WTC11 (cell line): ENCODE data around the gene KBTBD3. TPM values are rescaled to one million over a fixed set of nuclear protein-coding genes. Genes with fewer than 3 reads are reported as not detected.

Source experiments
- ATAC-seq: fragments of 200-7000 bp; cut with Tn5 transposase; 2 replicates; pipeline ENCODE4 v1.10.0; 2021; ENCODE audit warnings: mild to moderate bottlenecking, moderate library complexity
- CTCF ChIA-PET: fragments of 300-600 bp; sonication (Branson Sonifier 250); formaldehyde crosslinking; loops from one replicate; lab custom pipeline; 2021; ENCODE audit warnings: antibody characterized with exemption; lab: Charles Lee
- POLR2A ChIA-PET: fragments of 350-600 bp; sonication (Branson Sonifier 250); formaldehyde crosslinking; loops from one replicate; lab custom pipeline; 2021; ENCODE audit warnings: antibody characterized with exemption; lab: Charles Lee
- DNase-seq: peaks from one replicate; pipeline ENCODE4 v3.0.0; 2021; ENCODE audit warnings: low spot score
- H3K27ac Mint-ChIP-seq: 2 replicates; pipeline ENCODE4 v1.8.0; 2021; ENCODE audit warnings: mixed read lengths
- H3K27me3 Mint-ChIP-seq: 2 replicates; pipeline ENCODE4 v1.8.0; 2021; ENCODE audit warnings: low read depth, mild to moderate bottlenecking, moderate library complexity, mixed read lengths
- H3K36me3 Mint-ChIP-seq: 2 replicates; pipeline ENCODE4 v1.8.0; 2021; ENCODE audit warnings: mixed read lengths
- H3K4me1 Mint-ChIP-seq: 2 replicates; pipeline ENCODE4 v1.8.0; 2022; ENCODE audit warnings: mixed read lengths
- H3K4me3 Mint-ChIP-seq: 2 replicates; pipeline ENCODE4 v1.8.0; 2021; ENCODE audit warnings: mild to moderate bottlenecking, moderate library complexity, mixed read lengths
- H3K9me3 Mint-ChIP-seq: 2 replicates; pipeline ENCODE4 v1.8.0; 2021; ENCODE audit warnings: mixed read lengths
- MXD4 ChIP-seq: fragments of 250-450 bp; sonication (Bioruptor Pico); IDR thresholded peaks from 2 replicates; pipeline ENCODE4 v1.8.0; 2021; ENCODE audit warnings: mild to moderate bottlenecking, moderate library complexity, borderline replicate concordance
- RORB ChIP-seq: fragments of 250-450 bp; sonication (Bioruptor Pico); IDR thresholded peaks from 2 replicates; pipeline ENCODE4 v1.9.0; 2021; ENCODE audit warnings: mild to moderate bottlenecking
- TCF7 ChIP-seq: sonication (generic); formaldehyde crosslinking; IDR thresholded peaks from 2 replicates; pipeline ENCODE4 v1.8.0; 2022; ENCODE audit warnings: mild to moderate bottlenecking, low read depth, missing genetic modification reagents, moderate library complexity
- ZNF219 ChIP-seq: sonication (generic); formaldehyde crosslinking; IDR thresholded peaks from 2 replicates; pipeline ENCODE4 v1.8.0; 2023; ENCODE audit warnings: missing genetic modification reagents, mild to moderate bottlenecking, borderline replicate concordance
- total RNA-seq: library from RNA; stranded (reverse); gene quantifications from 3 replicates; pipeline ENCODE4 v1.2.3, GENCODE V29; 2021
- TF ChIP-seq, protein P1 (sequence below): fragments of 250-450 bp; sonication (Bioruptor Pico); IDR thresholded peaks from 2 replicates; pipeline ENCODE4 v1.9.0; 2021; ENCODE audit warnings: moderate library complexity, mild to moderate bottlenecking, inconsistent platforms, borderline replicate concordance
- TF ChIP-seq, protein P2 (sequence below): sonication (generic); formaldehyde crosslinking; IDR thresholded peaks from 2 replicates; pipeline ENCODE4 v1.8.0; 2023; ENCODE audit warnings: mild to moderate bottlenecking, missing genetic modification reagents
- TF ChIP-seq, protein P3 (sequence below): fragments of 250-450 bp; sonication (Bioruptor Pico); conservative IDR thresholded peaks from 2 replicates; pipeline ENCODE4 v1.9.0; 2021; ENCODE audit warnings: mild to moderate bottlenecking
- TF ChIP-seq, protein P4 (sequence below): sonication (generic); formaldehyde crosslinking; IDR thresholded peaks from 2 replicates; pipeline ENCODE4 v1.8.1; 2022; ENCODE audit warnings: low read depth, mild to moderate bottlenecking, moderate library complexity, missing genetic modification reagents, borderline replicate concordance
- TF ChIP-seq, protein P5 (sequence below): sonication (generic); formaldehyde crosslinking; IDR thresholded peaks from 2 replicates; pipeline ENCODE4 v1.8.1; 2023; ENCODE audit warnings: mild to moderate bottlenecking, missing genetic modification reagents
- TF ChIP-seq, protein P6 (sequence below): sonication (generic); formaldehyde crosslinking; IDR thresholded peaks from 2 replicates; pipeline ENCODE4 v1.8.0; 2022; ENCODE audit warnings: missing genetic modification reagents

KBTBD3 gene
- total RNA-seq, 1 experiment from 2014 or later: 4.1 TPM

DNA sequence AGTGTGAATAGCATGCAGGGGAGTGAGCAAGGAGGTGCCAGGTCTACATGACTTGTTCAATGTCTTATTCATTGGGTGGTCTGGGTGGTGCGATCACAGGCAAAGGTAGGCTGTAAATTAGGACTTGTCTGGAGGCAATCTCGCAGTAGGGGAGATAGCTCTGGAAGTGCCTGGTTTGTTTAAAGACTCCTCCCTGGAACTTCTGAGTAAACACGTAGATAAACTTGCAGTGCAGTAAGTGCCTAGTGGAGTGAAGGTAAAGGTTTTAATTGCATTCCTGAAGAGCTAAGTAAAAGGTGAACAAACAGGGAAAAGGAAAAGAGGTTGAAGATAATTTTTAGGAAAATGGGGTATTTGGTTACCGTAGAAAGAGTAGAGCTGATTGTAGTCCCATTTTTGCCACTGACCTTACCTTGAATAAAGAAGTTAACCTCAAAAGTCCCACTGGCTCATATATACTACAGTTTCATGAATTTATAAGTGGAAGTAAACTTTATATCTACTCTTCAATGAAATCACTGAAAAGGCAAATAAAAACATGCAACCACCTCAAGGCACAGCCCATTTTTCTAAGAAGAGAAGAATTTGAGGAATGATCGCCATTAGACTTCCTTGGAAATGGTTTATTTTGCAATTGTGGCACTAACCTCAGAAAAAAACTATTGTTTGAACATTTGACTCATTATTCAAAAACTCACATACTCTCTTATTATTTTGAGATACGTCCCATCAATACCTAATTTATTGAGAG lies 44.6 kb upstream of the KBTBD3 start (continued):
- TF ChIP-seq, protein P1, sequence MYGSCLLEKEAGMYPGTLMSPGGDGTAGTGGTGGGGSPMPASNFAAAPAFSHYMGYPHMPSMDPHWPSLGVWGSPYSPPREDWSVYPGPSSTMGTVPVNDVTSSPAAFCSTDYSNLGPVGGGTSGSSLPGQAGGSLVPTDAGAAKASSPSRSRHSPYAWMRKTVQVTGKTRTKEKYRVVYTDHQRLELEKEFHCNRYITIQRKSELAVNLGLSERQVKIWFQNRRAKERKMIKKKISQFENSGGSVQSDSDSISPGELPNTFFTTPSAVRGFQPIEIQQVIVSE (CRISPR knock-in tag): no peak
- TF ChIP-seq, protein P2, sequence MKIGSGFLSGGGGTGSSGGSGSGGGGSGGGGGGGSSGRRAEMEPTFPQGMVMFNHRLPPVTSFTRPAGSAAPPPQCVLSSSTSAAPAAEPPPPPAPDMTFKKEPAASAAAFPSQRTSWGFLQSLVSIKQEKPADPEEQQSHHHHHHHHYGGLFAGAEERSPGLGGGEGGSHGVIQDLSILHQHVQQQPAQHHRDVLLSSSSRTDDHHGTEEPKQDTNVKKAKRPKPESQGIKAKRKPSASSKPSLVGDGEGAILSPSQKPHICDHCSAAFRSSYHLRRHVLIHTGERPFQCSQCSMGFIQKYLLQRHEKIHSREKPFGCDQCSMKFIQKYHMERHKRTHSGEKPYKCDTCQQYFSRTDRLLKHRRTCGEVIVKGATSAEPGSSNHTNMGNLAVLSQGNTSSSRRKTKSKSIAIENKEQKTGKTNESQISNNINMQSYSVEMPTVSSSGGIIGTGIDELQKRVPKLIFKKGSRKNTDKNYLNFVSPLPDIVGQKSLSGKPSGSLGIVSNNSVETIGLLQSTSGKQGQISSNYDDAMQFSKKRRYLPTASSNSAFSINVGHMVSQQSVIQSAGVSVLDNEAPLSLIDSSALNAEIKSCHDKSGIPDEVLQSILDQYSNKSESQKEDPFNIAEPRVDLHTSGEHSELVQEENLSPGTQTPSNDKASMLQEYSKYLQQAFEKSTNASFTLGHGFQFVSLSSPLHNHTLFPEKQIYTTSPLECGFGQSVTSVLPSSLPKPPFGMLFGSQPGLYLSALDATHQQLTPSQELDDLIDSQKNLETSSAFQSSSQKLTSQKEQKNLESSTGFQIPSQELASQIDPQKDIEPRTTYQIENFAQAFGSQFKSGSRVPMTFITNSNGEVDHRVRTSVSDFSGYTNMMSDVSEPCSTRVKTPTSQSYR (CRISPR knock-in tag): no peak
- TF ChIP-seq, protein P3, sequence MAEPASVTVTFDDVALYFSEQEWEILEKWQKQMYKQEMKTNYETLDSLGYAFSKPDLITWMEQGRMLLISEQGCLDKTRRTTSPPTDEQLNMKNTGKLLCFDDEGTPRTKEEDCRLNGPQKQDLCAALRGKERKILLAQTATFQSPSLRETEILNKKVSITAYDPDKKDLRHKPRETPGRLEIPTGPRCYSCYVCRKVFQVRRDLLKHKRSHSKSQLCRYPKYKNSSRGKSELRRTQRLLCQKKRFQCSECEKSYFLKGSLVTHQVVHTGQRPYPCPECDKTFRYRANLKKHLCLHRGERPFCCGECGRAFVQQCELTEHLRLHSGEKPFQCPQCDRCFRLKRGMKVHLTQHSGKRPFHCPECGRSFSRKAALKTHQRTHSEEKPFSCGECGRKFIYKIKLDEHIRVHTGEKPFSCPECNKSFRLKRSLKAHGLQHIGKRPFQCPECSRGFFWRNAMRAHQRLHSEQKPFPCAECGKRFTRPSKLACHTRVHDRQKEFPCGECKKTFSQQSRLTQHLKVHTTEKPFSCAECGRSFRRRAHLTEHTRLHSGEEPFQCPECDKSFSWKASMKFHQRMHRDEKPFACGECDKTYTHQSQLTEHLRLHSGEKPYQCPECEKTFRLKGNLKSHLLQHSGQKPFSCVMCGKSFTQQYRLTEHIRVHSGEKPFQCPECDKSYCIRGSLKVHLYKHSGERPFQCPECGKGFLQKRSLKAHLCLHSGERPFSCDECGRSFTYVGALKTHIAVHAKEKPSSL (CRISPR knock-in tag): no peak
- TF ChIP-seq, all 79 proteins: peak for 0

DNA sequence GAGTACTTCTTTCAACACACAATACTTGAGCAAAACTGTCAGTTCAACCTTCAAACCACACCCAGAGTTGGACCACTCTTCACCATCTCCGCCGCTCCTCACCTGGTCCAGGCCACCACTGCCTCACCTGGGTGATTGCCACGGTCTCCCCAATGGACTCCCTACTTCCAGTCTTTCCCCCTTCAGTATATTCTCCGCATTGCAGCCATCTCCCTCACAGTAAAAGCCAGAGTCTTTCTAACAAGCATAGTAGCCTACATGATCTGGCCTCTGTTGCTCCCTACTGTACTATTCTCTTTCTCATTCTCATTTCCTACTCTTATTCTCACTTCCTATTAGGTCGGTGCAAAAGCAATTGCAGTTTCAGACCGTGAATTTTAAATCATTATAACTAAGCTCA lies 28.8 kb upstream of the KBTBD3 start:
- DNase-seq: no peak
- CTCF ChIA-PET: no interaction called here
- TF ChIP-seq, protein P4, sequence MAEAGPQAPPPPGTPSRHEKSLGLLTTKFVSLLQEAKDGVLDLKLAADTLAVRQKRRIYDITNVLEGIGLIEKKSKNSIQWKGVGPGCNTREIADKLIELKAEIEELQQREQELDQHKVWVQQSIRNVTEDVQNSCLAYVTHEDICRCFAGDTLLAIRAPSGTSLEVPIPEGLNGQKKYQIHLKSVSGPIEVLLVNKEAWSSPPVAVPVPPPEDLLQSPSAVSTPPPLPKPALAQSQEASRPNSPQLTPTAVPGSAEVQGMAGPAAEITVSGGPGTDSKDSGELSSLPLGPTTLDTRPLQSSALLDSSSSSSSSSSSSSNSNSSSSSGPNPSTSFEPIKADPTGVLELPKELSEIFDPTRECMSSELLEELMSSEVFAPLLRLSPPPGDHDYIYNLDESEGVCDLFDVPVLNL (CRISPR knock-in tag): no peak
- TF ChIP-seq RORB (CRISPR knock-in tag): no peak
- TF ChIP-seq, protein P5, sequence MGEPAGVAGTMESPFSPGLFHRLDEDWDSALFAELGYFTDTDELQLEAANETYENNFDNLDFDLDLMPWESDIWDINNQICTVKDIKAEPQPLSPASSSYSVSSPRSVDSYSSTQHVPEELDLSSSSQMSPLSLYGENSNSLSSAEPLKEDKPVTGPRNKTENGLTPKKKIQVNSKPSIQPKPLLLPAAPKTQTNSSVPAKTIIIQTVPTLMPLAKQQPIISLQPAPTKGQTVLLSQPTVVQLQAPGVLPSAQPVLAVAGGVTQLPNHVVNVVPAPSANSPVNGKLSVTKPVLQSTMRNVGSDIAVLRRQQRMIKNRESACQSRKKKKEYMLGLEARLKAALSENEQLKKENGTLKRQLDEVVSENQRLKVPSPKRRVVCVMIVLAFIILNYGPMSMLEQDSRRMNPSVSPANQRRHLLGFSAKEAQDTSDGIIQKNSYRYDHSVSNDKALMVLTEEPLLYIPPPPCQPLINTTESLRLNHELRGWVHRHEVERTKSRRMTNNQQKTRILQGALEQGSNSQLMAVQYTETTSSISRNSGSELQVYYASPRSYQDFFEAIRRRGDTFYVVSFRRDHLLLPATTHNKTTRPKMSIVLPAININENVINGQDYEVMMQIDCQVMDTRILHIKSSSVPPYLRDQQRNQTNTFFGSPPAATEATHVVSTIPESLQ (CRISPR knock-in tag): no peak
- no peak for TF ChIP-seq MXD4 (CRISPR knock-in tag)
- TF ChIP-seq, protein P6, sequence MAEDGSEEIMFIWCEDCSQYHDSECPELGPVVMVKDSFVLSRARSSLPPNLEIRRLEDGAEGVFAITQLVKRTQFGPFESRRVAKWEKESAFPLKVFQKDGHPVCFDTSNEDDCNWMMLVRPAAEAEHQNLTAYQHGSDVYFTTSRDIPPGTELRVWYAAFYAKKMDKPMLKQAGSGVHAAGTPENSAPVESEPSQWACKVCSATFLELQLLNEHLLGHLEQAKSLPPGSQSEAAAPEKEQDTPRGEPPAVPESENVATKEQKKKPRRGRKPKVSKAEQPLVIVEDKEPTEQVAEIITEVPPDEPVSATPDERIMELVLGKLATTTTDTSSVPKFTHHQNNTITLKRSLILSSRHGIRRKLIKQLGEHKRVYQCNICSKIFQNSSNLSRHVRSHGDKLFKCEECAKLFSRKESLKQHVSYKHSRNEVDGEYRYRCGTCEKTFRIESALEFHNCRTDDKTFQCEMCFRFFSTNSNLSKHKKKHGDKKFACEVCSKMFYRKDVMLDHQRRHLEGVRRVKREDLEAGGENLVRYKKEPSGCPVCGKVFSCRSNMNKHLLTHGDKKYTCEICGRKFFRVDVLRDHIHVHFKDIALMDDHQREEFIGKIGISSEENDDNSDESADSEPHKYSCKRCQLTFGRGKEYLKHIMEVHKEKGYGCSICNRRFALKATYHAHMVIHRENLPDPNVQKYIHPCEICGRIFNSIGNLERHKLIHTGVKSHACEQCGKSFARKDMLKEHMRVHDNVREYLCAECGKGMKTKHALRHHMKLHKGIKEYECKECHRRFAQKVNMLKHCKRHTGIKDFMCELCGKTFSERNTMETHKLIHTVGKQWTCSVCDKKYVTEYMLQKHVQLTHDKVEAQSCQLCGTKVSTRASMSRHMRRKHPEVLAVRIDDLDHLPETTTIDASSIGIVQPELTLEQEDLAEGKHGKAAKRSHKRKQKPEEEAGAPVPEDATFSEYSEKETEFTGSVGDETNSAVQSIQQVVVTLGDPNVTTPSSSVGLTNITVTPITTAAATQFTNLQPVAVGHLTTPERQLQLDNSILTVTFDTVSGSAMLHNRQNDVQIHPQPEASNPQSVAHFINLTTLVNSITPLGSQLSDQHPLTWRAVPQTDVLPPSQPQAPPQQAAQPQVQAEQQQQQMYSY (CRISPR knock-in tag): no peak
- TF ChIP-seq TCF7 (CRISPR knock-in tag): no peak
- no peak for TF ChIP-seq ZNF219
- TF ChIP-seq, all 79 proteins: peak for 0
- no peak overlapping the region for H3K4me3 Mint-ChIP-seq
- POLR2A ChIA-PET: no interaction called here
- H3K9me3 Mint-ChIP-seq: peaks cover 21% of the 10 kb centered on the region
- H3K27me3 Mint-ChIP-seq: no peaks in the 10 kb centered on the region
- H3K36me3 Mint-ChIP-seq: 0 out of 2 replicates have a peak, but pooled peaks cover 4% of the 10 kb centered on the region
- H3K27ac Mint-ChIP-seq: no peak overlapping the region
- peaks cover 9% of the 10 kb centered on the region for H3K4me1 Mint-ChIP-seq
- ATAC-seq: peak; percentile 70
